Measurements from ENCODE around the gene MAP3K12. TPM values are rescaled to one million over a fixed set of nuclear protein-coding genes. Genes with fewer than 3 reads are reported as not detected.
A peak's percentile ranks its signal among the peaks of the same experiment; 100 is the strongest.

MAP3K12 gene
- total RNA-seq, 2 experiments from 2014 or later = 7.2 to 13.4 TPM

DNA sequence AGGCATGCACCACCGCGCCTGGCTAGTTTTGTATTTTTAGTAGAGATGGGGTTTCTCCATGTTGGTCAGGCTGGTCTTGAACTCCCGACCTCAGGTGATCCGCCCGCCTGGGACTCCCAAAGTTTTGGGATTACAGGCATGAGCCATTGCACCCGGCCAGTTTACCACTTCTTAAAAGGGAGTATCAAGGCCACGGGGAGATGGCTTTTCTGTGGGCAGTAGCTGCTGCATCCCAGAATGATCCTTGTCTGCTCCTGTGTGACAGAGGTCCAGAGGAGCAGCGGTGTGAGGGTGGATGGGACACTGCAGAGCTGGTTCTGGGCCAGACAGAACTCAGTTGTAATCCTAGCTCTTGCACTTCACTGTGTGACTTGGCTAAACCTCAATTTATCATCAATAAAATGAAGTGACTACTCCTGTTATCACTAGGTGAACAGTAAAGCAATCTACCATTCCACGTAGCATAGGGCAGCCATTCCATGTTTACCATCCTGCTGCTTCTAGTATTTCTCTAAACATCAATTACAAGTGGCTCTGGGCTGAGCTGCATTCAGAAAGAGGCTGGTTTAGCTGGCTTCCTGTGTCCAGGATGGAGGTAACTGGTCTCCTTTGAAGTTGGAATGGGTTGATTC is 11.0 kb upstream of the MAP3K12 start:
- Histone ChIP-seq H3K4me1 (ENCODE audit: insufficient read depth, low read length, poor library complexity, severe bottlenecking) (peaks cover 7% of the 10 kb centered on the region), H3K9me2 (ENCODE audit: insufficient read depth, low read length) (no peaks in the 10 kb centered on the region), H3K9me3 (ENCODE audit: low read length) (no peaks in the 10 kb centered on the region), H3K79me2 (ENCODE audit: insufficient read depth, low read depth, low read length) (no peaks in the 10 kb centered on the region), H3K4me3 (ENCODE audit: low read depth, low read length, poor library complexity, severe bottlenecking) (no peak overlapping the region), H3K4me2 (ENCODE audit: low read length) (no peak overlapping the region), H3K27ac (ENCODE audit: low read depth, low read length, poor library complexity, severe bottlenecking) (no peak overlapping the region), H3K36me3 (ENCODE audit: insufficient read depth, low read length) (peaks cover 9% of the 10 kb centered on the region; the same call in 1 of the 2 replicates), H4K20me1 (ENCODE audit: insufficient read depth, low read length) (no peaks in the 10 kb centered on the region), H2AFZ (ENCODE audit: low read length) (no peak overlapping the region)
- POLR2A ChIA-PET = interaction anchor here (0.6 to 1.0 kb wide), 2 partner anchors 9 to 295 kb away, joined by 4 read pairs; partner anchors contain the start of gene TARBP2
- no peak for TF ChIP-seq EZH2phosphoT487 (IDR thresholded peaks at IDR 0.05; ENCODE audit: borderline replicate concordance, low read depth, low read length)
- TF ChIP-seq, protein P1, sequence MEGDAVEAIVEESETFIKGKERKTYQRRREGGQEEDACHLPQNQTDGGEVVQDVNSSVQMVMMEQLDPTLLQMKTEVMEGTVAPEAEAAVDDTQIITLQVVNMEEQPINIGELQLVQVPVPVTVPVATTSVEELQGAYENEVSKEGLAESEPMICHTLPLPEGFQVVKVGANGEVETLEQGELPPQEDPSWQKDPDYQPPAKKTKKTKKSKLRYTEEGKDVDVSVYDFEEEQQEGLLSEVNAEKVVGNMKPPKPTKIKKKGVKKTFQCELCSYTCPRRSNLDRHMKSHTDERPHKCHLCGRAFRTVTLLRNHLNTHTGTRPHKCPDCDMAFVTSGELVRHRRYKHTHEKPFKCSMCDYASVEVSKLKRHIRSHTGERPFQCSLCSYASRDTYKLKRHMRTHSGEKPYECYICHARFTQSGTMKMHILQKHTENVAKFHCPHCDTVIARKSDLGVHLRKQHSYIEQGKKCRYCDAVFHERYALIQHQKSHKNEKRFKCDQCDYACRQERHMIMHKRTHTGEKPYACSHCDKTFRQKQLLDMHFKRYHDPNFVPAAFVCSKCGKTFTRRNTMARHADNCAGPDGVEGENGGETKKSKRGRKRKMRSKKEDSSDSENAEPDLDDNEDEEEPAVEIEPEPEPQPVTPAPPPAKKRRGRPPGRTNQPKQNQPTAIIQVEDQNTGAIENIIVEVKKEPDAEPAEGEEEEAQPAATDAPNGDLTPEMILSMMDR (conservative IDR thresholded peaks at IDR 0.05; ENCODE audit: low read length) = no peak
- intact Hi-C loops (cut with micrococcal nuclease; ENCODE audit: unreplicated experiment) = no loop called here
- CTCF ChIA-PET (ENCODE audit: unreplicated experiment) = no interaction called here
- DNase-seq (ENCODE audit: low spot score) = no peak
- BruUV-seq (replicated peaks) = no TSS peak

DNA sequence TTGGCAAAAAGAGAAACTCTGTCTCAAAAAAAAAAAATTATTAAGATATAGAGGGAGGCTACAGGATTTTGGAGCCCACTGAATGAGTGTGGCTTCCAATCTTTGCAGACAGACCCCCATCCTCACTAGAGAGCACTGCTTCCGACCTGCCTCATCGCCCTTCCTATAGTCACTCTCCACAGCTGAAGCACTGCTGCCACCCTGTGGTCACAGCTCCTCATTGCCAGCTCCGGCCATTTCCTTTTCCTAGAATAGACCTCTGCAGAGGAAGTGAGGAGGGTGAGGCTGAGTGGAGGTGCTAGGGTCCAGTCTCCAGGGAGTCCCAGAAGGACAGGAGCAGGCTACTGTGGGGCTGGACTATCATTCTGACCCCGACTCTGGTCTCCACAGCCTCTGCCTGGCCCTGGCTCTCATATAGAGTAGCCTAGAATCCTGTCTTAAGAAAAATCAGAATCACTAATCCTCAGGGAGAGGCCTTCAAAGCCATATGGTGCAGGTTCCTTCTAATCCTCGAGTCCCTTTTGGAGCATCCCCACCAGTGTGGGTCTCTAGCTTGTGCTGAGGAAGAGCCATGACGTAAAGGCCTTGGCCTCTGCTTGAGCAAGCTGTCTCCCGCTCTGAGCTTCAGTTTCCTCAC is 9.4 kb upstream of the MAP3K12 start:
- Histone ChIP-seq H3K9me2 (ENCODE audit: insufficient read depth, low read length) (no peaks in the 10 kb centered on the region), H3K36me3 (ENCODE audit: insufficient read depth, low read length) (peaks cover 21% of the 10 kb centered on the region; the same call in 1 of the 2 replicates), H3K27ac (ENCODE audit: low read depth, low read length, poor library complexity, severe bottlenecking) (no peak overlapping the region), H2AFZ (ENCODE audit: low read length) (no peak overlapping the region), H4K20me1 (ENCODE audit: insufficient read depth, low read length) (no peaks in the 10 kb centered on the region), H3K79me2 (ENCODE audit: insufficient read depth, low read depth, low read length) (no peaks in the 10 kb centered on the region), H3K4me1 (ENCODE audit: insufficient read depth, low read length, poor library complexity, severe bottlenecking) (peaks cover 7% of the 10 kb centered on the region), H3K9me3 (ENCODE audit: low read length) (no peaks in the 10 kb centered on the region), H3K4me2 (ENCODE audit: low read length) (peak overlapping the region; percentile 30; the same call in 1 of the 2 replicates), H3K4me3 (ENCODE audit: low read depth, low read length, poor library complexity, severe bottlenecking) (no peak overlapping the region)
- peak; percentile 88 for DNase-seq (ENCODE audit: low spot score)
- intact Hi-C loops (cut with micrococcal nuclease; ENCODE audit: unreplicated experiment) = loop anchor here (1.0 to 10.0 kb wide), 4 partner anchors 86 to 304 kb away; partner anchors contain the start of genes AMHR2 and ITGB7
- no TSS peak for BruUV-seq (replicated peaks)
- TF ChIP-seq, protein P1 (conservative IDR thresholded peaks at IDR 0.05; ENCODE audit: low read length) = peak; percentile 92
- no peak for TF ChIP-seq EZH2phosphoT487 (IDR thresholded peaks at IDR 0.05; ENCODE audit: borderline replicate concordance, low read depth, low read length)
- CTCF ChIA-PET (ENCODE audit: unreplicated experiment) = interaction anchor here (0.6 to 2.2 kb wide), 8 partner anchors 14 to 220 kb away, joined by 3 to 7 read pairs (median 4); partner anchors contain the start of gene PFDN5
- POLR2A ChIA-PET = interaction anchor here (0.6 to 1.2 kb wide), 4 partner anchors 8 to 118 kb away, joined by 3 to 7 read pairs (median 3); no protein-coding TSS in a partner anchor
